ENCODE results near the gene CAND2. TPM values are rescaled to one million over a fixed set of nuclear protein-coding genes. Genes with fewer than 3 reads are reported as not detected.
"Not testable (repeated sequence)": the region's sequence is repeated elsewhere in the genome, so short reads cannot be mapped to it uniquely, and the experiment has no call there.

Gene CAND2
- total RNA-seq, 4 donors from 2014 or later, result 9.7 to 18.0 (median 12.4) TPM

GRCh38 chr3:12774619-12775018, 21.9 kb upstream of the CAND2 start:
- Histone ChIP-seq H3K4me1 (no peaks in the 10 kb centered on the region), H3K4me3 (replicated peaks in 1 of 3) (no peak overlapping the region), H3K9me3 (no peaks in the 10 kb centered on the region), H3K27me3 (no peaks in the 10 kb centered on the region), H3K27ac (no peak overlapping the region), H3K36me3 (no peaks in the 10 kb centered on the region)
- no peak for DNase-seq
- 78 to 83% methylated on average over 4 of the region's 4 CpGs for WGBS, 2 donors
- intact Hi-C loops (cut with DNase I), result no loop called here
- TF ChIP-seq POLR2A (IDR thresholded peaks at IDR 0.05) (no peak), CTCF (IDR thresholded peaks at IDR 0.05) (no peak)

GRCh38 chr3:12775226-12775625, 21.3 kb upstream of the CAND2 start:
- TF ChIP-seq CTCF (IDR thresholded peaks at IDR 0.05), result no peak
- no peak for TF ChIP-seq POLR2A (IDR thresholded peaks at IDR 0.05)
- no peaks in the 10 kb centered on the region for H3K27me3 ChIP-seq
- H3K4me1 ChIP-seq, result no peaks in the 10 kb centered on the region
- no peak overlapping the region for H3K27ac ChIP-seq
- H3K36me3 ChIP-seq, result no peaks in the 10 kb centered on the region
- no CpG with 5 or more reads among the region's 1 CpG for WGBS, 2 donors
- no peak overlapping the region for H3K4me3 ChIP-seq (replicated peaks in 1 of 3)
- H3K9me3 ChIP-seq, result no peaks in the 10 kb centered on the region
- no peak for DNase-seq
- intact Hi-C loops (cut with DNase I), result no loop called here

- H3K36me3 ChIP-seq; H3K4me1 ChIP-seq; H3K4me3 ChIP-seq (replicated peaks in 1 of 3); H3K27ac ChIP-seq; H3K9me3 ChIP-seq; intact Hi-C loops (cut with DNase I); DNase-seq; H3K27me3 ChIP-seq: not testable (repeated sequence)
- WGBS, 2 donors, result 74% methylated on average over 6 of the region's 6 CpGs
These were observed 20.5 kb upstream of the CAND2 start for GRCh38 chr3:12775970-12776369.

- no peak overlapping the region for H3K4me3 ChIP-seq (replicated peaks in 1 of 3)
- WGBS, 2 donors, result 66 to 75% methylated on average over 4 of the region's 4 CpGs
- intact Hi-C loops (cut with DNase I), result no loop called here
- no peaks in the 10 kb centered on the region for H3K36me3 ChIP-seq
- DNase-seq, result no peak
- H3K27me3 ChIP-seq, result no peaks in the 10 kb centered on the region
- no peak overlapping the region for H3K27ac ChIP-seq
- H3K4me1 ChIP-seq, result no peaks in the 10 kb centered on the region
- H3K9me3 ChIP-seq, result no peaks in the 10 kb centered on the region
- TF ChIP-seq CTCF (IDR thresholded peaks at IDR 0.05), result no peak
- TF ChIP-seq POLR2A (IDR thresholded peaks at IDR 0.05), result no peak
These were observed 19.3 kb upstream of the CAND2 start for GRCh38 chr3:12777171-12777570.

- Histone ChIP-seq H3K9me3 (no peaks in the 10 kb centered on the region), H3K36me3 (no peaks in the 10 kb centered on the region), H3K27ac (no peak overlapping the region), H3K4me3 (replicated peaks in 1 of 3) (no peak overlapping the region), H3K4me1 (no peaks in the 10 kb centered on the region), H3K27me3 (no peaks in the 10 kb centered on the region)
- TF ChIP-seq POLR2A (IDR thresholded peaks at IDR 0.05) (no peak), CTCF (IDR thresholded peaks at IDR 0.05) (no peak)
- intact Hi-C loops (cut with DNase I), result no loop called here
- no peak for DNase-seq
- 72 to 74% methylated on average over 4 of the region's 4 CpGs for WGBS, 2 donors
These were observed 15.7 kb upstream of the CAND2 start for GRCh38 chr3:12780751-12781150.

Data from thyroid gland (tissue), 4 donors.